Left renal cortex interstitium (tissue), 4 donors: ENCODE data around the gene PPEF2. TPM values are rescaled to one million over a fixed set of nuclear protein-coding genes. Genes with fewer than 3 reads are reported as not detected.
A peak's percentile ranks its signal among the peaks of the same experiment; 100 is the strongest.

Experiments used
- DNase-seq, 4 donors: peaks; one replicate each; pipeline ENCODE4 v3.0.0-alpha.2; 2013; ENCODE audit warnings: low read depth in 4 of 4, low spot score in 2 of 4, missing footprints in 1 of 4
- polyA plus RNA-seq, 4 donors: library from polyadenylated mRNA; unstranded; fragments of 120-200 nt; gene quantifications; one replicate each; pipeline ENCODE4 v1.2.1, GENCODE V29; 2013; ENCODE audit not compliant: insufficient read length in 4 of 4

Gene PPEF2
- polyA plus RNA-seq, 4 donors = 0.25 to 0.56 TPM; not detected in 2

DNA sequence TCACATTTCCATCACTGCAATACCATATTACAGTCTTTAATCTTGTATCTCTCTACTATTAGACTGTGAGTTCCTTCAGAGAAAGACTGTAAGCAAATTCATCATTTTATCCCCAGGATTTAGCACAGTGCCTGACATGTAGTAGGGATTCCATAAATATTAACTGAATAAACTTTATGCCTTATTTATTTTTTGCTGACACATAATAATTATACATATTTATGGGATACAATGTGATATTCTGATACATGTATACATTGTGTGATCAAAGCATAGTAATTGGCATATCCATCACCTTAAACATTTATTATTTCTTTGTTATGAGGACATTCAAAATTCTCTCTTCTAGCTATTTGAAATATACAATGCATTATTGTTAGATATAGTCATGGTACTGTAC lies 3.7 kb downstream of the PPEF2 start:
- no peak for DNase-seq

GRCh38 chr4:75895744-75896314 lies 6.4 kb downstream of the PPEF2 start:
- DNase-seq = no peak

DNA sequence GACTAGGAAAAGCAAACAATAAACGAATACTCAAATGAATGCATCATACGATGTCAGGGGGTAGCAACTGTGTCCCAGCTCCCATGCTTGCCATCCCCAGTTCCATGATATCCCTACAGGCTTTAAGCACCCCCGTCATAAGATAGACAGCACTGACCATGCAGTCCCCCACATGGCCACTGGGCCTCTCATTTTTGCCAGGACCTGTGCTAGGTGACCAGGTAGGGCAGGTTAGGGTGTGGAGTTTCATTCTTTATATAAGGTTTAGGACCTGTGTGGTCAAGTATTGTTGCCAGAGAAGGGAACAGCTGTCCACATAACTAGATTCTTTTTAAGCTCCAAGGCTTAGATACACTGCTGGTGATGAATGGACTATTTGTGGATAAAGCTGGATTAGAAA lies 9.7 kb downstream of the PPEF2 start:
- no peak for DNase-seq

GRCh38 chr4:75891611-75892010 lies 10.6 kb downstream of the PPEF2 start:
- DNase-seq = no peak

- no peak for DNase-seq
These were observed 12.6 kb downstream of the PPEF2 start for GRCh38 chr4:75889537-75890199.

DNA sequence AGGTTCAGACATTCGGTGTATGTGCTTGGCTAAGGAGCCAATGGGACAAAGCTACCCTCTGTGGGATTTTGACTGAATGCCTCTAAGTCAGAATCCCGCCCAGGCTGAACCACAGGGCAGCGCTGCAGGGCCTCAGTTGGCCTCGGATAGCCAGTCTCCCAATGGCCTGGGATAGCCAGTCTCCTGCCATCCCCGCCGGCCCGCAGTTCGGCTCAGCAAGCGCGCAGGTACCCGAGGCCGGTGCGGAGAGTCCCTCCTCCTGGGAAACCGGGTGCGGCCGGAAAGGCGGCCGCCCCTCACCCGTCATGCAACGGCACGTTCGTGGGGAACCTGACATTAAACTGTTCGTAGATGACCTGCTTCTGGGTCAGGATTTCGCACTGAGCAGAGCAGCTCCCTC lies 16.1 kb downstream of the PPEF2 start:
- DNase-seq = no peak

DNA sequence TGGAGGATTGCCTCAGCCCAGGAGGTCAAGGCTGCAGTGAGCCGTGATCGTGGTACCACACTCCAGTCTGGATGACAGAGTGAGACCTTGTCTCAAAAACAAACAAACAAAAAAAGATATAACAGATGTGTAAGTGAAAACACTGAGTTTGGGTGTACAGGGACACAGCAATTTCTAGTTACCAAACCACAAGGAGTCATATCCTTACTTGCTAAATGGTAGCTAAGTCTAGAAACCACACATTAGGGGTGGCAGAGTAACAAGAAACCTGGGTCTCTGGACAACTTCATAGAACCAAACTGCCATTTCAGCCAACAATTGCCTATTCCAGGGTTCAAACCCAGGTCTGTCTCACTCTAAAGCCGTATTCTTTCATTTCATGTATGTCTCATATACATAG lies 20.8 kb downstream of the PPEF2 start:
- DNase-seq = no peak

- DNase-seq = no peak
These were observed 22.0 kb downstream of the PPEF2 start for GRCh38 chr4:75880278-75880677.

GRCh38 chr4:75878246-75878756 lies 24.0 kb downstream of the PPEF2 start:
- no peak for DNase-seq

DNA sequence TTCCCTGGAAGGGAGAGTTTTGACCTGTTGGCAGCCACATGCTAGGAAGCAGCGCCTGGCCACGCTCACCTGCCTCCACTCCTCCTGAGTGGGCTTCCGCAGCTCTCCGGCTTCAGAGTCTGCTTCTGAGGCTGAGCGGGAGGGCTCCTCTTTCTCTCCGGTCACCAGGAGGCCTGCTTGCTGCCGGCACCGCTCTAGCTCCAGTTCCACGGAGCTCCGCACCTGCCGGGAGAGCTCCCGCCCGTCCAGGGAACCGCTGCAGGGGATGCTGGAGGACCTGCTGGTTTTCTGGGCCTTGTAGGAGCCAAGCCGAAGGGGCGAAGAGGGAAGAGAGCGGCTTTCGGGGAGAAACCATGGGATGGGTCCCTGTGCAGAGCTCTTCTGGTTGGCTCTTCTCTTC lies 26.0 kb downstream of the PPEF2 start:
- DNase-seq = no peak

DNA sequence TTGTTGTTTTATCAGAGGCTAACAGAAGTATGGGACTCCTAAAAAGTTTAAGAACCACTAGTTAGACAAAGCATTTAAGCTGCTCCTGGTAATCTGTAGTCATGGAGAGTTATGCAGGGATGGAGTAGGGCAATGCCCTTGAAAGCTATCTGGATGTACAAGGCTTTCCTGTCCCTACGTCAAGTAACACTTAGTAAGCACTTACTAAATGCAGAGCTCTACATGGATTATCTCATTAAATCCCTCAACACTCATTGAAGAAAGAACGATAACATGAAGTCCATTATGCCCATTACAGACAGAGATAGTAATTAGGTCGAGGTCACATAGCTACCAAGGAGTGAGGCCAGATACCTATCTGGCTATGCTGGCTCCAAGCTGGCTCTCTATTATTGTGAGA lies 33.2 kb downstream of the PPEF2 start:
- DNase-seq = no peak

- DNase-seq = no peak
These were observed 35.1 kb downstream of the PPEF2 start for GRCh38 chr4:75867130-75867529.

- no peak for DNase-seq
These were observed 41.6 kb downstream of the PPEF2 start for GRCh38 chr4:75860606-75861005.

- DNase-seq = no peak
These were observed 43.5 kb downstream of the PPEF2 start for GRCh38 chr4:75858721-75859120.

GRCh38 chr4:75849461-75849860 lies 52.8 kb downstream of the PPEF2 start:
- no peak for DNase-seq

GRCh38 chr4:75848891-75849290 lies 53.4 kb downstream of the PPEF2 start:
- no peak for DNase-seq

GRCh38 chr4:75848171-75848760 lies 54.0 kb downstream of the PPEF2 start:
- DNase-seq = peak; percentile 27 to 69 (median 52)

- DNase-seq = no peak
These were observed 56.3 kb downstream of the PPEF2 start for GRCh38 chr4:75845992-75846391.

DNA sequence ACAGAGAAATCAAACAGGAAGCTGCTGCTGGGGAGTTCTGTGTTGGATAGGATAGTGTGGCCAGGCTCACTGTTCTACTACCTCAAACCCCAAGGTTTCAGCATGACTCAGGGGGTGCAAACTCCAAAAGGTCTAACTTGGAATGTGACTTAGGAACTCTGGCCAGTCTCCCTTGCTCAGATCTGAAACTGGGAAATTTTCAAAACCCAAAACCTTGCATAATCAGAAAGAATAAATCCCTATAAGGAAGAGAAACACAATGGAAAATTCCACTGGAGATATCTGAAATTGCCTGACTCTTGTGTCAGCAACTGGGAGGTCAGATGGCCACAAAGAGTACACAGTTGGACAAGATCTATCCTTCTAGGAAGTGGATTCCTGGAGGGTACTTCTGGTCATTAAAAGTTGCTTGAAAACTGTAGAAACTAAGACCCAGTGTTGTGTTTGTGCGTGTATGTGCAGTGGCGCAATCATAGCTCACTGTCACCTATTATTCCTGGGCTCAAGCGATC lies 58.0 kb downstream of the PPEF2 start:
- DNase-seq = no peak

DNA sequence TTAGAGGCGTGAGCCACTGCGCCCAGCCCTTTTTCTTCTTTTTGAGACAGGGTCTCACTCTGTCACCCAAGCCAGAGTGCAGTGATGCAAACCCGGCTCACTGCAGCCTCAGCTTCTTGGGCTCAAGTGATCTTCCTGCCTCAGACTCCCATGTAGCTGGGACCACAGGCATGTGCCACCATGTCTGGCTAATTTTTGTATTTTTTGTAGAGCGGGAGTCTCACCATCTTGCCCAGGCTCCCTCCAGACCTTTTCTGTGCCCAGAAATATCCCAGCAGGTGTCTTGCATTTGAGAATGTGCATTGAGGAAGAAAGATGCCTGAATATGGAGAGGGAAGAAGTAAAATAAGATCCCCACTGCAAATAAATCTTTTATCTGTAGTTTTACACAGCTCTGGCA lies 58.7 kb downstream of the PPEF2 start:
- DNase-seq = no peak

- DNase-seq = no peak
These were observed 60.4 kb downstream of the PPEF2 start for GRCh38 chr4:75841641-75842520.
